T-helper 2 cell treated with Interferon-gamma antibody and Interleukin-4, amounts not matched to agents 5 μg/mL and 100 μg/mL, for 36 hours (primary cell): Measurements from ENCODE around the gene RCAN1.
"Not testable (repeated sequence)": the region's sequence is repeated elsewhere in the genome, so short reads cannot be mapped to it uniquely, and the experiment has no call there.

Experiments used
- DNase-seq: peaks from one replicate; pipeline ENCODE4 v3.0.0; 2021; ENCODE audit warnings: low spot score
- H3K27ac Mint-ChIP-seq: one replicate; pipeline ENCODE4 v1.8.0; 2021; ENCODE audit warnings: mild to moderate bottlenecking, mixed read lengths
- H3K27me3 Mint-ChIP-seq: one replicate; pipeline ENCODE4 v1.8.0; 2021; ENCODE audit warnings: low read depth, mixed read lengths
- H3K36me3 Mint-ChIP-seq: one replicate; pipeline ENCODE4 v1.8.0; 2021; ENCODE audit warnings: low read depth, mixed read lengths
- H3K4me1 Mint-ChIP-seq: one replicate; pipeline ENCODE4 v1.8.0; 2021; ENCODE audit warnings: low read depth, mixed read lengths
- H3K4me3 Mint-ChIP-seq: one replicate; pipeline ENCODE4 v1.8.0; 2022; ENCODE audit warnings: mild to moderate bottlenecking, moderate library complexity, mixed read lengths
- H3K9me3 Mint-ChIP-seq: one replicate; pipeline ENCODE4 v1.8.0; 2021; ENCODE audit warnings: mixed read lengths

The RCAN1 gene

GRCh38 chr21:34559089-34559631 is 55.8 kb downstream of the RCAN1 start:
- Mint-ChIP-seq H3K4me1 (no peaks in the 10 kb centered on the region), H3K4me3 (no peak overlapping the region), H3K9me3 (peaks cover 11% of the 10 kb centered on the region), H3K27me3 (no peaks in the 10 kb centered on the region), H3K27ac (no peak overlapping the region), H3K36me3 (no peaks in the 10 kb centered on the region)
- no peak for DNase-seq

- Mint-ChIP-seq H3K27ac (no peak overlapping the region), H3K4me1 (no peaks in the 10 kb centered on the region), H3K4me3 (no peak overlapping the region), H3K27me3 (no peaks in the 10 kb centered on the region), H3K36me3 (no peaks in the 10 kb centered on the region), H3K9me3 (peaks cover 12% of the 10 kb centered on the region)
- DNase-seq = no peak
These were observed 56.7 kb downstream of the RCAN1 start for GRCh38 chr21:34558166-34558565.

- H3K4me1 Mint-ChIP-seq = no peaks in the 10 kb centered on the region
- no peak overlapping the region for H3K27ac Mint-ChIP-seq
- H3K4me3 Mint-ChIP-seq = no peak overlapping the region
- no peak for DNase-seq
- no peaks in the 10 kb centered on the region for H3K27me3 Mint-ChIP-seq
- H3K36me3 Mint-ChIP-seq = no peaks in the 10 kb centered on the region
- H3K9me3 Mint-ChIP-seq = peaks cover 12% of the 10 kb centered on the region
These were observed 57.7 kb downstream of the RCAN1 start for GRCh38 chr21:34557261-34557660.

GRCh38 chr21:34554670-34555069 is 60.2 kb downstream of the RCAN1 start:
- not testable (repeated sequence) for H3K27ac Mint-ChIP-seq, H3K27me3 Mint-ChIP-seq, H3K36me3 Mint-ChIP-seq, H3K4me1 Mint-ChIP-seq, H3K4me3 Mint-ChIP-seq, DNase-seq
- H3K9me3 Mint-ChIP-seq = peaks cover 15% of the 10 kb centered on the region

- H3K27me3 Mint-ChIP-seq = no peaks in the 10 kb centered on the region
- DNase-seq = no peak
- no peak overlapping the region for H3K27ac Mint-ChIP-seq
- peaks cover 15% of the 10 kb centered on the region for H3K9me3 Mint-ChIP-seq
- H3K4me1 Mint-ChIP-seq = no peaks in the 10 kb centered on the region
- no peak overlapping the region for H3K4me3 Mint-ChIP-seq
- H3K36me3 Mint-ChIP-seq = no peaks in the 10 kb centered on the region
These were observed 60.7 kb downstream of the RCAN1 start for GRCh38 chr21:34554227-34554626.

GRCh38 chr21:34553151-34553952 is 61.6 kb downstream of the RCAN1 start:
- H3K27ac Mint-ChIP-seq = no peak overlapping the region
- H3K4me3 Mint-ChIP-seq = no peak overlapping the region
- DNase-seq = no peak
- peaks cover 2% of the 10 kb centered on the region for H3K36me3 Mint-ChIP-seq
- H3K27me3 Mint-ChIP-seq = no peaks in the 10 kb centered on the region
- peaks cover 15% of the 10 kb centered on the region for H3K9me3 Mint-ChIP-seq
- H3K4me1 Mint-ChIP-seq = no peaks in the 10 kb centered on the region

- Mint-ChIP-seq H3K36me3 (peaks cover 2% of the 10 kb centered on the region), H3K27ac (no peak overlapping the region), H3K4me3 (no peak overlapping the region), H3K9me3 (peaks cover 15% of the 10 kb centered on the region), H3K27me3 (no peaks in the 10 kb centered on the region), H3K4me1 (no peaks in the 10 kb centered on the region)
- DNase-seq = no peak
These were observed 62.4 kb downstream of the RCAN1 start for GRCh38 chr21:34552360-34553098.

GRCh38 chr21:34550182-34550799 is 64.6 kb downstream of the RCAN1 start:
- no peaks in the 10 kb centered on the region for H3K27me3 Mint-ChIP-seq
- DNase-seq = no peak
- peaks cover 9% of the 10 kb centered on the region for H3K4me1 Mint-ChIP-seq
- H3K4me3 Mint-ChIP-seq = no peak overlapping the region
- H3K36me3 Mint-ChIP-seq = peaks cover 2% of the 10 kb centered on the region
- no peak overlapping the region for H3K27ac Mint-ChIP-seq
- peaks cover 15% of the 10 kb centered on the region for H3K9me3 Mint-ChIP-seq

GRCh38 chr21:34548781-34549376 is 66.0 kb downstream of the RCAN1 start:
- H3K27ac Mint-ChIP-seq = no peak overlapping the region
- no peak for DNase-seq
- H3K9me3 Mint-ChIP-seq = peaks cover 3% of the 10 kb centered on the region
- H3K27me3 Mint-ChIP-seq = no peaks in the 10 kb centered on the region
- H3K4me3 Mint-ChIP-seq = no peak overlapping the region
- H3K4me1 Mint-ChIP-seq = peaks cover 14% of the 10 kb centered on the region
- peaks cover 2% of the 10 kb centered on the region for H3K36me3 Mint-ChIP-seq

- H3K9me3 Mint-ChIP-seq = peaks cover 3% of the 10 kb centered on the region
- peaks cover 14% of the 10 kb centered on the region for H3K4me1 Mint-ChIP-seq
- H3K4me3 Mint-ChIP-seq = no peak overlapping the region
- H3K36me3 Mint-ChIP-seq = peaks cover 2% of the 10 kb centered on the region
- no peak overlapping the region for H3K27ac Mint-ChIP-seq
- no peaks in the 10 kb centered on the region for H3K27me3 Mint-ChIP-seq
- DNase-seq = no peak
These were observed 68.4 kb downstream of the RCAN1 start for GRCh38 chr21:34546542-34546941.

- Mint-ChIP-seq H3K4me1 (peaks cover 14% of the 10 kb centered on the region), H3K4me3 (peak overlapping the region; percentile 32), H3K36me3 (peaks cover 2% of the 10 kb centered on the region), H3K27ac (no peak overlapping the region), H3K27me3 (no peaks in the 10 kb centered on the region), H3K9me3 (peaks cover 2% of the 10 kb centered on the region)
- peak; percentile 52 for DNase-seq
These were observed 69.6 kb downstream of the RCAN1 start for GRCh38 chr21:34545079-34545884.

GRCh38 chr21:34544032-34544496 is 70.8 kb downstream of the RCAN1 start:
- Mint-ChIP-seq H3K27me3 (no peaks in the 10 kb centered on the region), H3K36me3 (peaks cover 2% of the 10 kb centered on the region), H3K27ac (no peak overlapping the region), H3K4me3 (no peak overlapping the region), H3K9me3 (no peaks in the 10 kb centered on the region), H3K4me1 (peaks cover 14% of the 10 kb centered on the region)
- DNase-seq = no peak

GRCh38 chr21:34543017-34543416 is 71.9 kb downstream of the RCAN1 start:
- Mint-ChIP-seq H3K4me3 (no peak overlapping the region), H3K27me3 (no peaks in the 10 kb centered on the region), H3K4me1 (peaks cover 14% of the 10 kb centered on the region), H3K9me3 (no peaks in the 10 kb centered on the region), H3K27ac (no peak overlapping the region), H3K36me3 (no peaks in the 10 kb centered on the region)
- no peak for DNase-seq
